Mesendoderm (in vitro differentiated cells): Measurements from ENCODE around the gene NTF4. TPM values are rescaled to one million over a fixed set of nuclear protein-coding genes. Genes with fewer than 3 reads are reported as not detected.

Experiments
- DNase-seq: peaks from one replicate; pipeline ENCODE4 v3.0.0; 2013
- H2AK5ac ChIP-seq: 2 replicates; pipeline ENCODE4 v1.6.1; 2013; ENCODE audit warnings: low read length, inconsistent platforms
- H2BK120ac ChIP-seq: 2 replicates; pipeline ENCODE4 v1.6.1; 2013; ENCODE audit warnings: low read depth, mild to moderate bottlenecking, low read length, moderate library complexity, mixed read lengths
- H2BK15ac ChIP-seq: replicated peaks from 2 replicates; pipeline ENCODE4 v1.6.1; 2013; ENCODE audit warnings: low read depth, mild to moderate bottlenecking, moderate library complexity
- H2BK5ac ChIP-seq: 2 replicates; pipeline ENCODE4 v1.6.1; 2013; ENCODE audit warnings: low read length, inconsistent platforms
- H3K18ac ChIP-seq: 2 replicates; pipeline ENCODE4 v1.6.1; 2013; ENCODE audit warnings: mild to moderate bottlenecking, low read length, mixed read lengths
- H3K23ac ChIP-seq: one replicate; pipeline ENCODE4 v1.6.1; 2013; ENCODE audit warnings: low read length
- H3K27ac ChIP-seq: 2 replicates; pipeline ENCODE4 v1.5.1; 2013; ENCODE audit warnings: low read depth, mild to moderate bottlenecking, inconsistent platforms, low read length, moderate library complexity
- H3K27me3 ChIP-seq: 2 replicates; pipeline ENCODE4 v1.6.1; 2013; ENCODE audit warnings: low read length, control low read depth, mild to moderate bottlenecking, inconsistent platforms; ENCODE audit not compliant: insufficient read depth, poor library complexity
- H3K36me3 ChIP-seq: 2 replicates; pipeline ENCODE4 v1.6.1; 2013; ENCODE audit warnings: low read length, inconsistent platforms; ENCODE audit not compliant: control insufficient read depth, insufficient read depth
- H3K4ac ChIP-seq: one replicate; pipeline ENCODE4 v1.6.1; 2013; ENCODE audit warnings: low read depth, mild to moderate bottlenecking, low read length, moderate library complexity
- H3K4me1 ChIP-seq: 2 replicates; pipeline ENCODE4 v1.6.1; 2013; ENCODE audit warnings: low read depth, low read length, inconsistent platforms; ENCODE audit not compliant: control insufficient read depth
- H3K4me2 ChIP-seq: 2 replicates; pipeline ENCODE4 v1.6.1; 2013; ENCODE audit warnings: low read length
- H3K4me3 ChIP-seq: 2 replicates; pipeline ENCODE4 v1.5.1; 2013; ENCODE audit warnings: mild to moderate bottlenecking, low read length
- H3K56ac ChIP-seq: one replicate; pipeline ENCODE4 v1.6.1; 2013; ENCODE audit warnings: low read length
- H3K79me1 ChIP-seq: 2 replicates; pipeline ENCODE4 v1.6.1; 2013; ENCODE audit warnings: low read length, inconsistent platforms
- H3K79me2 ChIP-seq: 2 replicates; pipeline ENCODE4 v1.6.1; 2013; ENCODE audit warnings: mild to moderate bottlenecking, low read length; ENCODE audit not compliant: control insufficient read depth, insufficient read depth
- H3K9ac ChIP-seq: 2 replicates; pipeline ENCODE4 v1.6.1; 2013; ENCODE audit warnings: low read length, inconsistent platforms
- H4K5ac ChIP-seq: one replicate; pipeline ENCODE4 v1.6.1; 2013; ENCODE audit warnings: low read length
- H4K8ac ChIP-seq: one replicate; pipeline ENCODE4 v1.6.1; 2013; ENCODE audit warnings: low read depth, mild to moderate bottlenecking, control low read depth, low read length, moderate library complexity
- WGBS: extraction: QIAGEN DNeasy Blood & Tissue Kit; methylation state at CpG from one replicate; pipeline ENCODE4 v1.1.7; 2013; ENCODE audit warnings: low lambda C conversion rate, missing lambda C conversion rate; ENCODE audit not compliant: insufficient coverage; ENCODE audit errors: extremely low coverage; 5-methylcytosine and 5-hydroxymethylcytosine counted together
- small RNA-seq: library from polyadenylated mRNA; stranded (forward); fragments of <200 nt; extraction: miRNeasy Mini kit (QIAGEN cat#:217004); gene quantifications from one replicate; pipeline ENCODE3, GENCODE V24; 2013; ENCODE audit not compliant: insufficient read depth

NTF4 gene

DNA sequence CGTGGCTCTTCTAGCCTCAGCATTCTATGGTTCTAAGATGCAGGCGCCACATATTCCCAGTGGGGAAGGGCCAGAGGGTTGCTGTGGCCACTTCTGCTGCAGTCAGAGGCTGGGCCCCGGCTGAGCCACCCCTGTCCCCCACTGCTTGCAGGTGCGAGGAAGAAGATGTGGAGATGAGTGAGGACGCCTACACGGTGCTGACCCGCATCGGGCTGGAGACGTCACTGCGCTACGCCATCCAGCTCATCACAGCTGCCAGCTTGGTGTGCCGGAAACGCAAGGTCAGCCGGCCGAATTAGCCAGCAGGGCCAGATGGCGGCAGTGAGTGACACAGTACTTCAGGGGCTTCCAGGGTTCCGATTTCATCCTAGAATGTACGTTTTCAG, 49.8 kb downstream of the NTF4 start:
- peaks cover 6% of the 10 kb centered on the region for H3K36me3 ChIP-seq

DNA sequence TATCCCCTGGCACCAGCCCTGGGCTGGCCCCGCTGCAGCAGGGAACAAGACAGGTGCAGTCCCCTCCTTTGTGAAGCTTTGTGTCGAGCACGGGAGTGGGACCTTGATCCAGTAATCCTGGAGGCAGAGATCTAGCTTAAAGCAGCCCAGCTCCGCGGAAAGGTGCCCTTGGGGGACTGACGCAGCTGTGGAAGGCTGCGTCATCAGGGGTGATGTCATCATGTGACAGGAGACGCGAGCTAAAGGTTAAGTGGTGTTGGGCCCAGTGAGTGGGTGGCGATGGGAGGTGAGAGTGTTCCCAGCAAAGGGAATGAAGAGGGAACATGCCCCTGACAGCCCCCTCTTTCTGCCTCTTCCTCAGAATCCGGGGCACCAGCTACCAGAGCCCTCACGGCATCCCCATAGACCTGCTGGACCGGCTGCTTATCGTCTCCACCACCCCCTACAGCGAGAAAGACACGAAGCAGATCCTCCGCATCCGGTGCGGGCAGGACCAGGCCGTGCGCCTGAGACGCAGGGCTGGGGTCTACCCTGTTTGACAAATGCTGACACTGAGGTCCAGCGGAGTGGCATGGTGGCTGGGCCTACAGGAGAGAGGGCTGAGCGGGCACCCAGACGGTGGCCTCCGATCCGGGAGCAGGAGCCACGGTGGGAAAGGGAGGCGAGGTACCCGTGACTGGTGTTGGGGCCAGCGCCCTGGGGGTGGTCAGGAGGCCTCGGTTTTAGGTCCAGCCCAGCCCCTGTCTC, 50.3 kb downstream of the NTF4 start:
- Histone ChIP-seq H2BK15ac (no peak overlapping the region), H3K18ac (no peak overlapping the region), H3K79me2 (no peaks in the 10 kb centered on the region), H3K23ac (no peak overlapping the region), H3K4me3 (no peak overlapping the region), H3K79me1 (no peaks in the 10 kb centered on the region), H2BK120ac (no peak overlapping the region), H3K9ac (no peak overlapping the region), H2AK5ac (no peak overlapping the region), H2BK5ac (no peak overlapping the region), H3K4me2 (no peak overlapping the region), H4K8ac (no peak overlapping the region), H3K27me3 (no peaks in the 10 kb centered on the region), H3K4ac (no peak overlapping the region), H3K36me3 (peaks cover 8% of the 10 kb centered on the region), H3K4me1 (no peaks in the 10 kb centered on the region), H3K27ac (no peak overlapping the region), H3K56ac (no peak overlapping the region), H4K5ac (no peak overlapping the region)
- DNase-seq: no peak
- WGBS: no CpG with 5 or more reads among the region's 32 CpGs

More for the DNA sequence above, 49.8 kb downstream of the NTF4 start:
- Histone ChIP-seq H4K8ac (no peak overlapping the region), H4K5ac (no peak overlapping the region), H3K27me3 (no peaks in the 10 kb centered on the region), H3K4me1 (no peaks in the 10 kb centered on the region), H3K4me3 (no peak overlapping the region), H3K18ac (no peak overlapping the region), H3K79me1 (no peaks in the 10 kb centered on the region), H2AK5ac (no peak overlapping the region), H2BK15ac (no peak overlapping the region), H2BK120ac (no peak overlapping the region), H3K4me2 (no peak overlapping the region), H2BK5ac (no peak overlapping the region), H3K56ac (no peak overlapping the region), H3K27ac (no peak overlapping the region), H3K79me2 (no peaks in the 10 kb centered on the region), H3K4ac (no peak overlapping the region), H3K9ac (no peak overlapping the region), H3K23ac (no peak overlapping the region)
- WGBS: no CpG with 5 or more reads among the region's 18 CpGs
- DNase-seq: no peak

DNA sequence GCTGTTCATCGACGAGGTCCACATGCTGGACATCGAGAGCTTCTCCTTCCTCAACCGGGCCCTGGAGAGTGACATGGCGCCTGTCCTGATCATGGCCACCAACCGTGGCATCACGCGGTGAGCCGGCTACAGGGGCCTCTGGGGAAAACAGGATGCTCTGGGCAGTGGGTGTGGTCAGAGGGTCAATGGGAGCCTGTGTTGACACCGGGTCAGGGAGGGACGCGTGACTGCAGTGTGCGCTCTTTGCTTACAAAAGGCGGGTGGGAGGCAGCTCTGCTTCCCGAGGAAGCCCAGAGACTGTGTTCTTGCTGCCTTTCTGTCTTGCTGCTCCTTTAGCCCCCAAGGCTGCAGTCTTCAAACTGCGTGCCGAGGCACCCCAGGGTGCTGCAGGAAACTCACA, 53.4 kb downstream of the NTF4 start:
- no CpG with 5 or more reads among the region's 17 CpGs for whole genome bisulfite sequencing
- H3K36me3 ChIP-seq: peaks cover 13% of the 10 kb centered on the region
- H3K79me1 ChIP-seq: no peaks in the 10 kb centered on the region
- H3K4ac ChIP-seq: no peak overlapping the region
- H3K4me1 ChIP-seq: no peaks in the 10 kb centered on the region
- no peak overlapping the region for H3K27ac ChIP-seq
- no peak overlapping the region for H3K4me3 ChIP-seq
- no peak overlapping the region for H2BK120ac ChIP-seq
- H2AK5ac ChIP-seq: no peak overlapping the region
- H3K4me2 ChIP-seq: no peak overlapping the region
- H2BK5ac ChIP-seq: no peak overlapping the region
- no peaks in the 10 kb centered on the region for H3K27me3 ChIP-seq
- no peaks in the 10 kb centered on the region for H3K79me2 ChIP-seq
- no peak overlapping the region for H4K8ac ChIP-seq
- H4K5ac ChIP-seq: no peak overlapping the region
- H3K56ac ChIP-seq: no peak overlapping the region
- no peak overlapping the region for H3K23ac ChIP-seq
- H3K9ac ChIP-seq: no peak overlapping the region
- no peak for DNase-seq
- H2BK15ac ChIP-seq: no peak overlapping the region
- no peak overlapping the region for H3K18ac ChIP-seq

Small RNAs within 50 kb of the gene (small RNA-seq; reads per million reads assigned to genes)
- not detected for gene RN7SL708P
